Stimulated activated CD4-positive, alpha-beta T cell treated with anti-CD3 and anti-CD28 coated beads, Interleukin-1b, Interleukin-23, amount 100 ng/mL, for 24 hours (primary cell): Measurements from ENCODE around the gene KRTAP9-7.
"Not testable (repeated sequence)": the region's sequence is repeated elsewhere in the genome, so short reads cannot be mapped to it uniquely, and the experiment has no call there.

Experiments
- DNase-seq, 4 experiments: peaks; one replicate each; pipeline ENCODE4 v3.0.0-alpha.2; 2020; ENCODE audit warnings: low read depth in 4 of 4, low spot score in 1 of 4

Gene KRTAP9-7, protein sequence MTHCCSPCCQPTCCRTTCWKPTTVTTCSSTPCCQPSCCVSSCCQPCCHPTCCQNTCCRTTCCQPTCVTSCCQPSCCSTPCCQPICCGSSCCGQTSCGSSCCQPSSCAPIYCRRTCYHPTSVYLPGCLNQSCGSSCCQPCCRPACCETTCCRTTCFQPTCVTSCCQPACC

DNA sequence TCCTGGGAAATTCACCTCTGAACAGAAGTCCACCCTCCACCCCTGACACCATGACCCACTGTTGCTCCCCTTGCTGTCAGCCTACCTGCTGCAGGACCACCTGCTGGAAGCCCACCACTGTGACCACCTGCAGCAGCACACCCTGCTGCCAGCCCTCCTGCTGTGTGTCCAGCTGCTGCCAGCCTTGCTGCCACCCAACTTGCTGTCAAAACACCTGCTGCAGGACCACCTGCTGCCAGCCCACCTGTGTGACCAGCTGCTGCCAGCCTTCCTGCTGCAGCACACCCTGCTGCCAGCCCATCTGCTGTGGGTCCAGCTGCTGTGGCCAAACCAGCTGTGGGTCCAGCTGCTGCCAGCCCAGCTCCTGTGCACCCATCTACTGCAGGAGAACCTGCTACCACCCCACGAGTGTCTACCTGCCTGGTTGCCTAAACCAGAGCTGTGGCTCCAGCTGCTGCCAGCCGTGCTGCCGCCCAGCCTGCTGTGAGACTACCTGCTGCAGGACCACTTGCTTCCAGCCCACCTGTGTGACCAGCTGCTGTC is at the start of gene KRTAP9-7:
KRTAP9-7 (plus strand) TSS at position 51 of the 543 bp plus-strand sequence; CDS start at position 51, 0 bp downstream.
- DNase-seq = not testable (repeated sequence)

DNA sequence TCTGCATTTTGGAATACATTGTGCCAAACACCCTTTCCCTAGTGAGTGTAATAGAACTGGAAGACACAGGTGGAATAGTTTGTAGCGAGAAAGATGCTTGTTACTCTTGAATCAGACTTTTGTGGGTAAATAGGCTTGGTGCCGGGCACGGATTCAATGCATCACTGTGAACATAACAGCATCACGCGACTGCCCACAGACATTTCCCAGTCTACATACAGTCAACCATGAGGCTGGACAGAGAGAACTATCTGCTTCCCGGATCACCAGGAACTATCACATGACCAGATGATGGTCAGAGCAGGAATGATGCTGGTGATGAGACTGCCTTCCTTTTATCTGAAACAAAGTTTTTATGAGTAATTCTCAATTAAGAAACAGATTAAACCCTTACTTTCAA is 49.4 kb upstream of the KRTAP9-7 start:
- no peak for DNase-seq

DNA sequence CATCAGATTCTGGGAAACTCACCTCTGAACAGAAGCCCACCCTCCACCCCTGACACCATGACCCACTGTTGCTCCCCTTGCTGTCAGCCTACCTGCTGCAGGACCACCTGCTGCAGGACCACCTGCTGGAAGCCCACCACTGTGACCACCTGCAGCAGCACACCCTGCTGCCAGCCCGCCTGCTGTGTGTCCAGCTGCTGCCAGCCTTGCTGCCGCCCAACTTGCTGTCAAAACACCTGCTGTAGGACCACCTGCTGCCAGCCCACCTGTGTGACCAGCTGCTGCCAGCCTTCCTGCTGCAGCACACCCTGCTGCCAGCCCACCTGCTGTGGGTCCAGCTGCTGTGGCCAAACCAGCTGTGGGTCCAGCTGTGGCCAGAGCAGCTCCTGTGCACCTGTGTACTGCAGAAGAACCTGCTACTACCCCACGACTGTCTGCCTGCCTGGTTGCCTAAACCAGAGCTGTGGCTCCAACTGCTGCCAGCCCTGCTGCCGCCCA is 48.9 kb upstream of the KRTAP9-7 start, which contains the start of gene KRTAP9-2:
KRTAP9-2 (plus strand) TSS at position 51 of the 498 bp plus-strand sequence; CDS start at position 58, 7 bp downstream.
- not testable (repeated sequence) for DNase-seq

DNA sequence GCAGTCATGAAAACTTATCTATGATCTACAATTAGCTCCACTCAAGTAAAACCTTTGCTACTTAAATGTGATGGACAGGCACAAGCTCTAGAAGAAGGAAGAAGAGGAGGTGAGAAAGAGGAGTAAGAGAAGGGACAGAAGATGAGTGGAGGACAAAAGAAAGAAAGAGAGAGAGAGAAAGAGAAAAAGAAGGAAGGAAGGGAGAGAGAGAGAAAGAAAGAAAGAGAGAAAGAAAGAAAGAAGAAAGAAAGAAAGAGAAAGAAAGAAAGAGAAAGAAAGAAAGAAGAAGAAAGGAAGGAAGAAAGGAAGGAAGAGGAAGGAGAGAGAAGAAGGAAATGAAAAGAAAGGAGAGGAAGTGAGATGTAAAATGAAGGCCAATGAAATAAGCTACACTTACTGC is 45.4 kb upstream of the KRTAP9-7 start:
- DNase-seq = no peak

DNA sequence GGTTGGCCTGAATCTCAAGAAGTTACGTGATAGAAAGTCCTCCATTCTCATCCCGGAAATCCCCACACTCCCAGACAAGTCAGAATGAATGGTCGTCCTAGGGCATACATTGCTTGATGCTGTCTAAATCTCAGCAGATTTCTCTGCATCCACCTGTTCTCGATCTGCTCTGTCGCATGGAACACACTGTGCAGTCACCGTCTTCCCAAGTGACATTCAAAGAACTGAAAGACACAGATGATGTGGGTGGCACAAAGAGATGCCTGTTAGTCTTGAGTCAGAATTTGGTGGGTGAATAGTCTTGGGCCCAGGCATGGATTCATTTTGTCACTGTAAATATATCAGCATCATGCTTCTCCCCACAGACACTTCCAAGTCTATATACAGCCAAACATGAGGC is 43.8 kb upstream of the KRTAP9-7 start:
- no peak for DNase-seq

DNA sequence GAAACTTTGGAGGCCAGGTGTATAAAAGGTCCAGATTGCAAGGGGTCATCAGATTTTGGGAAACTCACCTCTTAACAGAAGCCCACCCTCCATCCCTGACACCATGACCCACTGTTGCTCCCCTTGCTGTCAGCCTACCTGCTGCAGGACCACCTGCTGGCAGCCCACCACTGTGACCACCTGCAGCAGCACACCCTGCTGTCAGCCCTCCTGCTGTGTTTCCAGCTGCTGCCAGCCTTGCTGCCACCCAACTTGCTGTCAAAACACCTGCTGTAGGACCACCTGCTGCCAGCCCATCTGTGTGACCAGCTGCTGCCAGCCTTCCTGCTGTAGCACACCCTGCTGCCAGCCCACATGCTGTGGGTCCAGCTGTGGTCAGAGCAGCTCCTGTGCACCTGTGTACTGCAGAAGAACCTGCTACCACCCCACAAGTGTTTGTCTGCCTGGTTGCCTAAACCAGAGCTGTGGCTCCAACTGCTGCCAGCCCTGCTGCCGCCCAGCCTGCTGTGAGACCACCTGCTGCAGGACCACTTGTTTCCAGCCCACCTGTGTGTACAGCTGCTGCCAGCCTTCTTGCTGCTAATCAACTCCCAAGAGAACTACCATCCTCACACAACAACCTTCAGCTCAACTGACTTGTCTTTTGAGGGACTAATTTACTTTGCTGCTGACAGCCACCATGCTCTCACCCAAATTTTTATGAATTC is 42.9 kb upstream of the KRTAP9-7 start, which contains the start of gene KRTAP9-3:
KRTAP9-3 (plus strand) TSS at position 51 of the 707 bp plus-strand sequence; CDS start at position 104, 53 bp downstream.
- DNase-seq = not testable (repeated sequence)

DNA sequence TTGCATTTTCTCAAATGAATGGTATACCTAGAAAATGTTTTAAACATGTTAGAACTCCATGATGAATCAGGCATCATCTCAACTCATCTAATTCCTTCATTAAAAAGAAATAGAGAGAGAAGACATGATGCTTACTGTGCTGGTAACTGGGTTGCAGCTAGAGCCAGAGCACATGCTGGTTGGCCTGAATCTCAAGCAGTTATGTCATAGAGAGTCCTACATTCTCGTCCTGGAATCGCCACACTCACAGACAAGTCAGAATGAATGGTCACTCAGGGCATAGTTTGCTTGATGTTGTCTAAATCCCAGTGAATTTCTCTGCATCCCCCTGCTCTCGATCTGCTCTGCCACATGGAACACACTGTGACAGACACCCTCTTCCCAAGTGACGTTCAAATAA is 38.4 kb upstream of the KRTAP9-7 start:
- not testable (repeated sequence) for DNase-seq

DNA sequence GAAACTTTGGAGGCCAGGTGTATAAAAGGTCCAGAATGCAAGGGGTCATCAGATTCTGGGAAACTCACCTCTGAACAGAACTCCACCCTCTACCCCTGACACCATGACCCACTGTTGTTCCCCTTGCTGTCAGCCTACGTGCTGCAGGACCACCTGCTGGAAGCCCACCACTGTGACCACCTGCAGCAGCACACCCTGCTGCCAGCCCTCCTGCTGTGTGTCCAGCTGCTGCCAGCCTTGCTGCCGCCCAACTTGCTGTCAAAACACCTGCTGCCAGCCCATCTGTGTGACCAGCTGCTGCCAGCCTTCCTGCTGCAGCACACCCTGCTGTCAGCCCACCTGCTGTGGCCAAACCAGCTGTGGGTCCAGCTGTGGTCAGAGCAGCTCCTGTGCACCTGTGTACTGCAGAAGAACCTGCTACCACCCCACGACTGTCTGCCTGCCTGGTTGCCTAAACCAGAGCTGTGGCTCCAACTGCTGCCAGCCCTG is 37.5 kb upstream of the KRTAP9-7 start, which contains the start of gene KRTAP9-8:
KRTAP9-8 (plus strand) TSS at position 51 of the 489 bp plus-strand sequence; CDS start at position 104, 53 bp downstream.
- DNase-seq = not testable (repeated sequence)

DNA sequence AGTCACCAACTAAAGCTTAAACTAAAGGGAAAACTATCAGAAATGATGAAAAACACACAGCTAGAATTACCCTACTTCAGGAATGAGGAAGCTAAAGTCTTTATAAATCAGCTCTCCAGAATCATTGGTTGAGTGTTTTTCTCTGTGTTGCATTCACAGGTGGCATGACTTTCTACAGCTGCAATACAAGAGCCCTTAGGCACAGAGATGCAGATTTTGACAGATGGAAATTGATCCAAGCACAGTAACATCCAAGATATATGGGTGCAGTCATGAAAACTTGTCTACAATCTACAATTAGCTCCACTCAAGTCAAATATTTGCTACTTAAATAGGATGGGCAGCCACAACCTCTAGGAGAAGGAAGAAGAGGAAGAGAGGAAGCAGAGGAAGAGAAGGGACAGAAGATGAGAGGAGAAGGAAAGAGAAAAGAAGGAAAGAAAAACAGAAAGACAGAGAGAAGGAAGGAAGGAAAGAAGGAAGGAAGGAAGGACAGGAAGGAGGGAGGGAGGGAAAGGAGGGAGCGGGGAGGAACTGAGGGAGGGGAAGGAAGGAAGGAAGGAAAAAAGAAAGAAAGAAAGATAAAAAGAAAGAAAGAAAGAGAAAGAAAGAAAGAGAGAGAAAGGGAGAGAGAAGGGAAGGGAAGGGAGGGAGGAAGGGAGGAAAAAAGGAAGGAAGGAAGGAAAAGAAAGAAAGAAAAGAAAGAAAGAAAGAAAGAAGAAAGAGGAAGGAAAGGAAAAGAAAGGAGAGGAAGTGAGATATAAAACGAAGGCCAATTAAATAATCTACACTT is 28.3 kb upstream of the KRTAP9-7 start:
- not testable (repeated sequence) for DNase-seq

DNA sequence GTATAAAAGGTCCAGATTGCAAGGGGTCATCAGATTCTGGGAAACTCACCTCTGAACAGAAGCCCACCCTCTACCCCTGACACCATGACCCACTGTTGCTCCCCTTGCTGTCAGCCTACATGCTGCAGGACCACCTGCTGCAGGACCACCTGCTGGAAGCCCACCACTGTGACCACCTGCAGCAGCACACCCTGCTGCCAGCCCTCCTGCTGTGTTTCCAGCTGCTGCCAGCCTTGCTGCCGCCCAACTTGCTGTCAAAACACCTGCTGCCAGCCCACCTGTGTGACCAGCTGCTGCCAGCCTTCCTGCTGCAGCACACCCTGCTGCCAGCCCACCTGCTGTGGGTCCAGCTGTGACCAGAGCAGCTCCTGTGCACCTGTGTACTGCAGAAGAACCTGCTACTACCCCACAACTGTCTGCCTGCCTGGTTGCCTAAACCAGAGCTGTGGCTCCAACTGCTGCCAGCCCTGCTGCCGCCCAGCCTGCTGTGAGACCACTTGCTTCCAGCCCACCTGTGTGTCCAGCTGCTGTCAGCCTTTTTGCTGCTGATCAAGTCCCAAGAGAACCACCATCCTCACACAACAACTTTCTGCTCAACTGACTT is 25.8 kb upstream of the KRTAP9-7 start, which contains the start of gene KRTAP9-4:
KRTAP9-4 (plus strand) TSS at position 51 of the 604 bp plus-strand sequence; CDS start at position 85, 34 bp downstream.
- not testable (repeated sequence) for DNase-seq

DNA sequence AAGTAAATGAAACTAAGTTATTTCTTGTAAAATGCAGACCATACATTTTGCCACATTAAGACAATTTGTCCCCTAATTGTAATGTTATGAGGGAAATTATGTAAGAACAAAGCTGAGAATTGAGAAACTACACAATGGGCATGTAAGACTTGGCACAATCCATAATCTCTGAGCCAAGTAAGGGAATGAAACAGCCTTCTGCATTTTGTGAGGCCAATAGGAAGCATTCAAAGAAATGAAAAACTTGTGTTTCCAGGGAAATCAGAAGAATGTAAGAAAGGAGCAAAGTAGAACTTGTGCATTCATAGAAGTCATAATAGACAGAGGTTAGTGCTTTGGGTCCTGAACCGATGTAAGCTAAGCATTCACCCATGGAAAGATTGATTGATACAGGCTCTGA is 24.2 kb upstream of the KRTAP9-7 start:
- DNase-seq = no peak

DNA sequence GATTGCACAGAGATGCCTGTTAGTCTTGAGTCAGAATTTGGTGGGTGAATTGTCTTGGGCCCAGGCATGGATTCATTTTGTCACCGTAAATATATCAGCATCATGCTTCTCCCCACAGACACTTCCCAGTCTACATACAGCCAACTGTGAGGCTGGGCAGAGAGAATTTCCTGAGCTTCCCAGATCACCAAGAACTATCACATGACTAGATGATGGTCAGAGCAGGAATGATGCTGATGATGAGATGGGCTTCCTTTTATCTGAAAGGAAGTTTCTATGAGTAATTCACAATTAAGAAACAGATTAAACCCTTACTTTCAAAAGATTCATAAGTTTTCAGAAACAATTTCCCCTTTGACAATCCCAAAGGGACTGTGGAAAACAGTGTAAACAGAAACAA is 20.6 kb upstream of the KRTAP9-7 start:
- DNase-seq = no peak

DNA sequence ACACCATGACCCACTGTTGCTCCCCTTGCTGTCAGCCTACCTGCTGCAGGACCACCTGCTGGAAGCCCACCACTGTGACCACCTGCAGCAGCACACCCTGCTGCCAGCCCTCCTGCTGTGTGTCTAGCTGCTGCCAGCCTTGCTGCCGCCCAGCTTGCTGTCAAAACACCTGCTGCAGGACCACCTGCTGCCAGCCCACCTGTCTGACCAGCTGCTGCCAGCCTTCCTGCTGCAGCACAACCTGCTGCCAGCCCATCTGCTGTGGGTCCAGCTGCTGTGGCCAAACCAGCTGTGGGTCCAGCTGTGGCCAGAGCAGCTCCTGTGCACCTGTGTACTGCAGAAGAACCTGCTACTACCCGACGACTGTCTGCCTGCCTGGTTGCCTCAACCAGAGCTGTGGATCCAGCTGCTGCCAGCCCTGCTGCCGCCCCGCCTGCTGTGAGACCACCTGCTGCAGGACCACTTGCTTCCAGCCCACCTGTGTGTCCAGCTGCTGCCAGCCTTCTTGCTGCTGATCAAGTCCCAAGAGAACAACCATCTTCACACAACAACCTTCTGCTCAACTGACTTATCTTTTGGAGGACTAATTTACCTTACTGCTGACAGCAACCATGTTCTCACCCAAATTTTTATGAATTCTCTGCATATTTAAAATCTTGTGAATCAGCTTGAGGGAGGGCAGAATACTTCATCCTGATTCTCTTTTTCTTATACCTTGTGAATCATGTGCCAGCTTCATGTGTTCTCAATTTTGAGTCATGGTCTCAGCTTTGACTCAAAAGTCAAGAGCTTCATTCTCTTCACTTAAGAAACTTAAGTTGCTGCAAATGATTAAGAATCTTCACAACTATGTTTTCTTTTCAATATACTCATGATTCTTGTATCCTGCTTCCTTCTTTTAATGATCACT is 19.9 kb upstream of the KRTAP9-7 start, which contains the start of gene KRTAP9-9:
KRTAP9-9 (plus strand) TSS at position 4 of the 910 bp plus-strand sequence.
- DNase-seq = not testable (repeated sequence)

DNA sequence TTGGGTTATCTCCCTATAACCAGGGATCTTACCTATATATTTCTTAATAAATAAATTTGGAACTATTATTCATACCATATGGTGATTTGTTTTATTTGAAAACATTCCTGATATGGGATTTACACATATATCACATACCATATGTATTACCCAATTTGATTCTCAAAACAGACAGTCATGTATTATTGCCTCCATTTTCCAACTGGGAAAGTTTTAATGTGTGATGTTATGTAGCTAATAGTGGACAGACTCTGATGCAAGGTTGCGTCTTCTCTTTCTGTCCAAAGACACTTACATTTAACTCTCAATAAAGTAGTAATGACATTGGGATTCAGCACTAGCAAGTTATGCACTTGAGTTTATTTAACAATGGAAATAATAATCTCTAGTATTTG is 19.2 kb upstream of the KRTAP9-7 start:
- DNase-seq = no peak

DNA sequence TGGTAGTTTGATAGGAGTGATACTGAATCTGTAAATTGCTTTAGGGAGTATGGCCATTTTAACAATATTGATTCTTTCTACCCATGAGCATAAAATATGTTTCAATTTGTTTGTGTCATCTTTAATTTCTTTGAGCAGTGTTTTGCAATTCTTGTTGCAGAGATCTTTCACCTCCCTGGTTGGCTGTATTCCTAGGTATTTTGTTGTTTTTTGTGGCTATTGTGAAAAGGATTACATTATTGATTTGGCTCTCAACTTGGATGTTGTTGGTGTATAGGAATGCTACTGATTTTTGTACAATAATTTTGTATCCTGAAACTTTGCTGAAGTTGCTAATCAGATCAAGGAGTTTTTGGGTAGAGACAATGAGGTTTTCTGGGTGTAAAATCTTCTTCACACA is 17.1 kb upstream of the KRTAP9-7 start:
- DNase-seq = no peak

DNA sequence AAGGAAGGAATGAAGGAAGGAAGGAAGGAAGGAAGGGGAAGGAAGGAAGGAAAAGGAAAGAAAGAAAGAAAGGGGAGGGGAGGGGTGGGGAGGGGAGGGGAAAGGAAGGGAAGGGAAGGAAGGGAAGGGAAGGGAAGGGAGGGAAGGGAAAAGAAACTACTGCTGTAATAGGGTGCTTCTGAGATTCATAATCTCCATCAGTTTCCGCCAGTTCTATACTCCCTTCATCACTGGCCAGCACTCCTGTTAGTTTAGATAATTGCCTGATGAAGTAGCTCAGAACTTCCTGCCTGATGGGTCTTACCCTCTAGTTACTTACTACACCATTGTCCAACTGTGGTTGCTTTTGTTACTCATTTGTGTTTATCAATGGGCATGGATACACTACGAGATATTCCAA is 12.3 kb upstream of the KRTAP9-7 start:
- no peak for DNase-seq

DNA sequence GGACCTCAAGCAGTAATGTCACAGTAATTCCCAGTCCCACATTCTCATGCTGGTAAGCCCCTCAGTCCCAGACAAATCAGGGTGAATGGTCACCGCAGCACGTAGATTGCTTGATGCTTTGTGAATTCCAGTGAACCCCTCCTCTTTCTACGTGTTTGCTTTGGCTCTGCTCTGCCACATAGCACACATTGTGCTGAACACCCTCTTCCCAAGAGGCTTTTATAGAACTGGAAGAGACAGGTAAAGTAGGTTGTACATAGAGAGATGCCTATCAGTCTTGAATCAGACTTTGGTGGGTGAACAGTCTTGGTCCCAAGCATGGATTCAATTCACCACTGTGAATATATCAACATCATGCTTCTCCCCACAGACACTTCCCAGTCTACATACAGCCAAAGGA is 10.9 kb upstream of the KRTAP9-7 start:
- no peak for DNase-seq

DNA sequence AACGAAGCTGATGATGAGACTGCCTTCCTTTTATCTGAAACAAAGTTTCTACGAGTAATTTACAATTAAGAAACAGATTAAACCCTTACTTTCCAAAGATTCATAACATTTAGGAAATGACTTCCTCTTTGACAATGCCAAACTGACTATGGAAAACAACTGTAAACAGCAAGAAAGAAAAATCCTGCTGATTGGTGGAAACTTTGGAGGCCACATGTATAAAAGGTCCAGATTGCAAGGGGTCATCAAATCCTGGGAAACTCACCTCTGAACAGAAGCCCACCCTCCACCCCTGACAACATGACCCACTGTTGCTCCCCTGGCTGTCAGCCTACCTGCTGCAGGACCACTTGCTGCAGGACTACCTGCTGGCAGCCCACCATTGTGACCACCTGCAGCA is 10.4 kb upstream of the KRTAP9-7 start, which contains the start of gene KRTAP9-6:
KRTAP9-6 (plus strand) TSS at position 301 of the 400 bp plus-strand sequence; CDS start at position 301, 0 bp downstream.
- DNase-seq = no peak

DNA sequence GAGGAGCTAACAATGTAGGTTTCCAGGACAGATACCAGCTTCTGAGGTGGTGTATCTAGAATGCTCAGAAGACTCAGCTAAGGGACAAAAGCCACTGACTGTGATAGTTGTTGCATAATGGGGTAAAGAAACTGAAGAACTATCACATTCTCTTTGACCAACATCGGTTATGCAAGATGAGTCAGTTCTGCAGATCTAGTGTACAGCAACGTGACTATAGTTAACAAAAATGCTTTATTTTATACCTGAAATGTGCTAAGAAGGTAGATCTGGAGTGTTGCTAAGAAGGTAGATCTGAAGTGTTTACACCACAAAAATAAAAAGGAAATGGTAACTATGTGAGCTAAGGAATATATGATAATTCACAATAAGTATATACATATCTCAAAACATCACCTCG is 7.8 kb upstream of the KRTAP9-7 start:
- DNase-seq = no peak
